ENCODE data around the gene SIRT3.
"Not testable (repeated sequence)": the region's sequence is repeated elsewhere in the genome, so short reads cannot be mapped to it uniquely, and the experiment has no call there.

The SIRT3 gene

GRCh38 chr11:190546-190945 lies 45.6 kb downstream of the SIRT3 start:
- not testable (repeated sequence) for H3K4me1 ChIP-seq (ENCODE audit: control insufficient read depth, insufficient read depth, low read length, poor library complexity, severe bottlenecking); H3K27ac ChIP-seq (ENCODE audit: low read depth, low read length, severe bottlenecking); H3K36me3 ChIP-seq (ENCODE audit: control insufficient read depth, insufficient read depth, low read length); H3K9me3 ChIP-seq (ENCODE audit: control insufficient read depth, low read length); H3K4me3 ChIP-seq (ENCODE audit: extremely low read depth, insufficient read depth, low read length, poor library complexity, severe bottlenecking)
- 86% methylated on average over 2 of the region's 5 CpGs; no CpG with 5 or more reads in 1 of the 2 experiments for whole genome bisulfite sequencing, 2 experiments (ENCODE audit: insufficient coverage in 2 of 2)

GRCh38 chr11:189843-190311 lies 46.3 kb downstream of the SIRT3 start:
- H3K4me3 ChIP-seq (ENCODE audit: extremely low read depth, insufficient read depth, low read length, poor library complexity, severe bottlenecking); H3K4me1 ChIP-seq (ENCODE audit: control insufficient read depth, insufficient read depth, low read length, poor library complexity, severe bottlenecking); H3K27ac ChIP-seq (ENCODE audit: low read depth, low read length, severe bottlenecking); H3K36me3 ChIP-seq (ENCODE audit: control insufficient read depth, insufficient read depth, low read length); H3K9me3 ChIP-seq (ENCODE audit: control insufficient read depth, low read length): not testable (repeated sequence)
- 94 to 98% methylated on average over 4 to 6 of the region's 25 CpGs for WGBS, 2 experiments (ENCODE audit: insufficient coverage in 2 of 2)

- not testable (repeated sequence) for H3K4me1 ChIP-seq (ENCODE audit: control insufficient read depth, insufficient read depth, low read length, poor library complexity, severe bottlenecking); H3K27ac ChIP-seq (ENCODE audit: low read depth, low read length, severe bottlenecking); H3K4me3 ChIP-seq (ENCODE audit: extremely low read depth, insufficient read depth, low read length, poor library complexity, severe bottlenecking); H3K36me3 ChIP-seq (ENCODE audit: control insufficient read depth, insufficient read depth, low read length); H3K9me3 ChIP-seq (ENCODE audit: control insufficient read depth, low read length)
- WGBS, 2 experiments (ENCODE audit: insufficient coverage in 2 of 2), result 85 to 91% methylated on average over 13 to 16 of the region's 55 CpGs
Observed at GRCh38 chr11:189200-189783, 46.9 kb downstream of the SIRT3 start.

DNA sequence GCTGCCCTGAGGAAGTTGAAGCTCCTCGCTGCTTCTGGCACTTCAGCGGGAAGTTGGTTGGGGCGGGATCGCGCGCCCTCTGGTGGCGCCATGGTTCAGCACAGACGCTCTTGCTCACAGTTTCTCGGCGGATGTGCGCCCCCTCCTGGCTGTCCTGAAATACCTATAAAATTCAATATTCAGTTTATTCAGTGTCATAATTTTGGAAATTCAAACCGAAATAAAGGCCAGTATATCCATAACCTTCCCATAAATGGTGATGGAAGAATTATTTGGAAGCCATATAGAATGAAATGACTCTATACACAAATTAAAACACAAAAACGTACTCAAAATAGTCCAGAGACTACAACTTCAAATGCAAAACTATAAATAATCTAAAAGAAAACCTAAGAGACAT lies 55.9 kb downstream of the SIRT3 start:
- H3K27ac ChIP-seq (ENCODE audit: low read depth, low read length, severe bottlenecking); H3K4me1 ChIP-seq (ENCODE audit: control insufficient read depth, insufficient read depth, low read length, poor library complexity, severe bottlenecking); H3K9me3 ChIP-seq (ENCODE audit: control insufficient read depth, low read length); H3K4me3 ChIP-seq (ENCODE audit: extremely low read depth, insufficient read depth, low read length, poor library complexity, severe bottlenecking); H3K36me3 ChIP-seq (ENCODE audit: control insufficient read depth, insufficient read depth, low read length): not testable (repeated sequence)
- WGBS, 2 experiments (ENCODE audit: insufficient coverage in 2 of 2), result no CpG with 5 or more reads among the region's 13 CpGs
